Activated gamma-delta T cell (primary cell): ENCODE data around the gene KRT6A.
"Not testable (repeated sequence)": the region's sequence is repeated elsewhere in the genome, so short reads cannot be mapped to it uniquely, and the experiment has no call there.

Source experiments
- DNase-seq: peaks from one replicate; lab custom pipeline; 2025; lab: John Stamatoyannopoulos, UW

KRT6A gene

DNA sequence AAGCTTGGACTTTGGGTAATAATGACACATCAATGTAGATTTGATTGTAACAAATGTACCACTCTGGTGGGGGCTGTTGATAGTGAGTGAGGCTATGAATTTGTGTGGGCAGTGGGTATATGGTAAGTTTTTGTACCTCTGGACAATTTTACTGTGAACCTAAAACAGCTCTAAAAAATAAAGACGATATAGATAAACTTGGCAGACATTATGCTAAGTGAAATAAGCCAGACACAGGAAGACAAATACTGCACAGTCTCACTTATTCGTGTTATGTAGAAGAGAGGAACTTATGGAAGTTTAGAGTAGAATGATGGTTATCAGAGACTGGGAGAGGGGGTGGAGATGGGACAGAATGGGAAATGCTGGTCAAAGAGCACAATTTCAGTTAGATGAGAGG lies 28.2 kb downstream of the KRT6A start:
- DNase-seq: no peak

DNA sequence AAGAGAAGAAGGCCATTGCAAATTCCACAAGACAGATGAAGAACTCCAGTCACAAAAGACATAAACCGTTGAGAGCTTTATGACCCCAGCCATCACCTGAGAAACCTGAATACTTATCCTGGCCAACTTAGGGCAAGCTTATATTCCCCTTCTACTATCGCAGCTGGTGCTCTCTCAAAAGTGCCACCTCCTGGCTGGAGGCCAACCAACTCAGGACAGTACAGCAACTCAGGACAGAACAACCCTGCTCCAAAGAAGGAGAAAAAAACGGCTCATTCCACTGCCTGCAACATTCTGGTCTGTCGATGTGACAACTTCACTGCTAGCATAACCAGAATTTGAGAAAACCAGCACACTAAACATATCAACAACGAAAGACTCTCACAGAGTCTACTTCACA lies 31.4 kb downstream of the KRT6A start:
- no peak for DNase-seq

DNA sequence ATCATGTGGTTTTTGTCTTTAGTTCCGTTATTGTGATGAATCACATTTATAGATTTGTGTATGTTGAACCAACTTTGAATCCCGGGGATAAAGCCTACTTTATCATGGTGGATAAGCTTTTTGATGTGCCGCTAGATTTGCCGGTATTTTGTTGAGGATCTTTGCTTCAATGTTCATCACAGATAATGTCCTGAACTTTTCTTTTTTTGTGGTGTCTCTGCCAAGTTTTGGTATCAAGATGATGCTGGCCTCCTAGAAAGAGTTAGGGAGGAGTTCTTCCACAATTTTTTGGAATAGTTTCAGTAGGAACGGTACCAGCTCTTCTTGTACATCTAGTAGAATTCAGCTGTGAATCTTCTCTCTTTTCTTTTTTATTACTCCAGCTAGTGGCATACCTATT lies 34.2 kb downstream of the KRT6A start:
- DNase-seq: no peak

DNA sequence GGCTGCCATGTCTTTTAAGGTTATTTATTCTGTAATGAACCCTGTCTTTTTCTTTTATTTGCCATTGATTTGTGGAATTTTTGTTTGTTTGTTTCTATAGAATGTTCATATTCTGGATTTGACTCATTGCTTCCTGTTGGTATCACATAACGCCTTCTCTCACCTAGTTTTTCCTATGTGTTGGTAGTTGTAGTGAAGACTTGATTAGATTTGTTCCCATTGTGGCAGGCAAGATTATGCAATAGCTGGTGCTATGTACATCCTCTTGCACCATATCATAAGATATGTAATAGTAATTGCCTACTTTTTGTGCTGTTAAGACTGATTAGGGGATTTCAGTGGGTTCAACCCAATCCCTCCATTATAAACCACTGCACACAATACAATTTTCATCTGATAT lies 37.2 kb downstream of the KRT6A start:
- no peak for DNase-seq

DNA sequence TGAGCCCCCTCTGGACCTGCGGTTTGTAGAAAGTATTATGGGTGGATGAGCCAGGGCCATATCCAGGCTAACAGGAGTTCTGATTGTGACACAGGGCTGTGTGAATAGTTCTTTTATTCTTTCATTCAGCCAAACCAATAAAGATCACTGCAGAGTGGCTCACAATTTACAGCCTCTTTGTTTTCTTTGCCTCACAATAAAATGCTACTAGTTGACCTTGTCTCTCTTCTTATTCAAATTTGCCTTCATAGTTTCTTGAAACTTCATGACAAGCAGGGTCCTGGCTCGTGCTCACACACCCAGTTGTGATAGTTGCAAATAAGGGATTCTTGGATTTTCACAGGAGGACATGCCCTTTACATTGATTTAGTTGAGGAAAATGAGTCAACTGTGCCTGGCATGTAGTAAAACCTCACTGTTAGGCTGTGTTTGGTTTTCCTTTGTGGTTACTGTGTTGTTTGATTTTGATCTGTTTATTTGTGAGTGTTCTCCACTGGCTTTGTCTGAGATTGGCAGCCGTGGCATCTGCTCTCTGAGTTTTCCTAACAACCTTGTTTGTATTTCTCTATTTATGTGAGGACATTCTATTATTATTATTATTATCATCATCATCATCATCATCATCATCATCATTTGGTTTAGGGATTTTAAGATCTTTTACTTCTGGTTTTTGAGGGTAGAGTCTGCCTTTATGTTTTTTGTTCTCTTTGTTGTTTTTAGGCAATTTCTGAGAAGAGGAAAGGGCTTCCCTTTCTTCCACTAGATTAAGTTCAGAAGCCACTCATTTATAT lies 38.5 kb downstream of the KRT6A start:
- no peak for DNase-seq

DNA sequence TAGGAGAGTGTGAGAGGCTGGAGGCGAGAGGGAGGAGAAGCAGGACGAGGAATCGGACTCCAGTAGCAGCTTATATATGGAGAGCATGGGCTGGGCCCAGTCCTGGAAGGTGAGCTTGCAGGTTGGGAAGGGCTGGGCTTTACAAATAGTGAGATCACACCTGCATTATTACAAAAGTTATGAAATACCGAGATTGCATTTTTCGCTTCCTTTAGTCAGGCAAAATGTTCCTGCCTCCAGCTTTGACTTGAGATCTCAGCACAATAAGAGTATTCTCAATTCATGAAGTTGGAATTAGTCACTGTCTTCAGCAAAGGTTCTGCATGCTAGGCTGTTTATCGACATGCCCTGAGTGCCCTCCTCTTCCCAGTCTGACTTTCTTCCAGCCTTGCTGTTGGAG lies 41.0 kb downstream of the KRT6A start, which contains the start of gene KRT6B:
Gene KRT6B (minus strand): TSS at position 46 of the 400 bp plus-strand sequence. CDS start 68 bp downstream, outside the sequence.
- DNase-seq: no peak

DNA sequence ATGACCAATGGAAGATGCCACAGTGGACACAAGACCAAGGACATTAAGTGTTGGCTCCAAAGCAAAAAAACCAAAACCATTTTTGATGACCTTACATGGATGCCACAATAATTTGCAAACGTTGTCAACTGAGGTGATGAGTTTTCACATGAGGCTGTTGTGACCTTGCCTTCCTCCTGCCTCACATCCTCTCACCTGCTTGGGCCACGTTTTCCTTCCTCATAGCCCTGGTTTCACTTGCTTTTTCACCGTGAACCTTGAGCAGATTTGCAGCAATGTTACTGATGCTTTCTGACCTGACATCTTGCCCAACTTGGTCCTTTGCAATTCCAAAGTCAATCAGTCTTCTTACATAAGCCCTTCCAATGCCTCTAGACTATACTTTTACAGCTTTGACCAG lies 44.8 kb downstream of the KRT6A start:
- no peak for DNase-seq

DNA sequence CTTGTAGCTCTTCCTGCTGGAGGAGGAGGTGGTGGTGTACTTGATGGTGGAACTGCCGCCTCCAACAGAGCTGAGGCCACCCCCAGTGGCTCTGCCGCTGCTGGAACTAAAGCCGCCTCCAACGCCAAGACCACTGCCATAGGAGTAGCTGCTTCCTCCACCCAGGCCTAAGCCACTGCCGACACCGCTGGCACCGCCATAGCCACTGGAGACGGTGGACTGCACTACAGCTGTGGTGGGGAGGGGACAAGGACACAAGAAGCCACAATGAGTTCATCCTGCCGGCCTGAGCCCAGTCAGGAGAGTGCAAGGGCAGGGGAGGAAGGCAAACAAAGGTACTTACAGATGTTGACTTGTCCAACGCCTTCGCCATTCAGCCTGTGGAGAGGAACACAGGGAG lies 45.9 kb downstream of the KRT6A start:
- not testable (repeated sequence) for DNase-seq

DNA sequence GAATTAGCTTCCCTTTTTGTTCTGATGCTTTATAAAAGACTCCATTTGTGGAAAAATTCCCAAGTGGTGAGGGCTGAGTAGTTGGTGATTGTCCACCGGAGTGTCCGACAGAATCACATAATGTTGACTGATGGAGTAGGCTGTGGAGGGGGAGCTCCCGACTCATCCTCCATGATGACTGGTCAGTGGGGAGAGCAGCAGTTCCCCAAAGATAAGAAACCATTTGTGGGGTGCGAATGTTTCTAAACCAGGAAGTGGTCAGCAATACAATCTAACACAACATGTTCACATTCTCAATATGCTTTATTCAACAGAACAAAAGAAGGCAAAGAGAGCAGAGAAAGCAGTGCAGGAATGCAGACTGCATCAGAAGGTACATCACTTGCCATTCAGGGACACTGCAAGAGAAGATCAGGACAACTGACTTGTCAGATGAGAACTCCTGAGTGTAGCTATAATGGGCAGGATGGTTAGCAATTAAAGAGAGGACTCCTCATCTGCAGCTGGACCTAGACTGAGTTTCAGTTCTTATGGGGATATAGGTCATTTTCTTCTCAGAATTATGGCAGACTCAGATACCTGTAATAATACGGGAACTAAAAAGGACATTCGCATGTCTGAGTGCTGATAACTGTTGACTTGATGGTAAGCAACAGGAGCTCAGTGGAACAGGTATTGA lies 46.6 kb downstream of the KRT6A start:
- DNase-seq: no peak

DNA sequence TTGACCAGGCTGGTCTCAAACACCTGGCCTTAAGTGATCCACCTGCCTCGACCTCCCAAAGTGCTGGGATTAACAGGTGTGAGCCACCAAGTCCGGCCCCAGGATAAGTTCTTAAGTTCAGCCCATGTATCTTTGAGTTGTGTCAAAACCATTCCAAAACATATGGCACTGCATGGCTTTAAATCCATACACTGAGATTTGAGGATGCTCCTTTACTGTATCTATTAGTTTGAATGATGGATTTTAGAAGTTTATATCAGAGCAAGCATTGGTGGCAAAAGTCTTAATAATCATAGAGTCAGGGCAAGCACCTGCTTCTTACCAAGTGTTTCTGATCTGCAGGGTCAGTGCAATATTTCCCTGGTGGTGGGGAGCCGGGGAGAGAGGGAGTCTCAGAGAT lies 47.2 kb downstream of the KRT6A start:
- no peak for DNase-seq

DNA sequence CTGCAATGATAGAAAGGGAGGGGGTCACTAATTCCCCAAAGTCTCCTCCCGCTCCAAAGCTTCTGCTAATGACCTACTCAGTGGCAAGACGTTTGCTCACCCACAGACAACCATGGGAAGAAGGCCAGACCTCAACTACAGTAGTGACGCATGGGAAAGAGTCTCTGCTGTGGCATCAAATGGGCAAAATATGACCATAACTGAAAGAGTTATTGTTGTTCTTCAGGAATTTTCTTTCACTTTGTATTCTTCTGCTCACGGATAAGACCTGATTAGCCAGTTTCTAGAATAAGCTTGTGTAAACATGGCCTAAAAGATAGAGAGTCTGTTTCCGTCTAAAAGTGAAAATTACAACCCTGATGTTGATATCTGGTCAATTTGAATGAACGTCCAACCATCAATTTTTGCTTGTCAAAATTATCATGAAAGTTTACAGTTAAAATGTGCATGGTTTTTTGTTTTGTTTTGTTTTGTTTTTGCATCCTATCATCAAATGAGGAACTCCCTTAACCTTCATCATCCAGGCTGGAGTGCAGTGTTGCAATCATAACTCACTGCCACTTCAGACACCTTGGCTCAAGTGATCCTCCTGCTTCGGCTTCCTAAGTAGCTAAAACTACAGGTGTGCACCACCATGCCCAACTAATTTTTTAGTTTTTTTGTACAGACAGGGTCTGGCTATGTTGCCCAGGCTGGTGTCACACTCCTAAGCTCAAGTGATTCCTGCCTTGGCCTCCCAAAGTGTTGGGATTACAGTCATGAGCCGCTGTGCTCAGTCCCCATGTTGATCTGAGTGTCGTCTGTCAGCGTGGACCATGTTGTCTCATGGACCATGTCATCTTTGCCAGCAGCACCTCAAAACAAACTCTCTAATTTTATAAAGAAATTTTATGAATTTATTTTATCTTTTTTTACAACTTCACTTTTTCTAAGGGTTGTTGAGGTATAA lies 48.1 kb downstream of the KRT6A start:
- no peak for DNase-seq

DNA sequence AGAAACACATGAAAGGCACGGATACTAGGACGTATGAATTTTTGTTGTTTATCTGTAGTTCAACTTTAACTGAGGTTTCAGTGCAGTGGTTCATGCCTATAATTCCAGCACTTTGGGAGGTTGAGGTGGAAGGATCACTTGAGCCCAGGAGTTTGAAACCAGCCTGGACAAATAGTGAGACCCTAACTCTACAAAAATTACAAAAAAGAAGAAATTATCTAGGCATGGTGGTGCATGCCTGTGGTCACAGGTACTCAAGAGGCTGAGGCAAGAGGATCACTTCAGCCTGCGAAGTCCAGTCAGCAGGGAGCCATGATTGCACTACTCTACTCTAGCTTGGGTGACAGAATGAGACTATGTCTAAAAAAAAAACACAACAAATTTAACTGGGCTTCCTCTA lies 49.1 kb downstream of the KRT6A start:
- DNase-seq: no peak

DNA sequence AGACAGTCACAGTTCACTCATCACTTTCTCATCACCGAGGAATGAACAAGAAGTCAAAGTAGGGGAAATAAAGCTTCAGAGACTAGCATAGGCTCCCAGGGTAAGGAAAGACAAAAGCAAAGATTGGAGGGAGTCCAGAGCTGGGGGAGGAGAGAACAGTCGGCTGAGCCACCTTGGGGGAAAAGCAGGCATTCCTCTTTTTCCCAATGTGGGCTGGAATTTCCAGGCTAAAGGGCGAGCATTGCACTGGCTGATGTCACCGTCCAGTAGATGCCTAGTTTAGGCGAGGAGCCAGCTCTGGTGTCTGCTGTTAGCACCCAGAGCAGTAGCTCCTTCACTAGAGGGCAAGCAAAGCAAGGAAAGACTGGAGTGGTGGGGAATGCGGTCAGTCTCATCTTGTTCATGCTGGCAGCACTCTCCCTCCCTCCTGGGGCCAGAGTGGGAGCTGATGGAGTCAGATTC lies 50.4 kb downstream of the KRT6A start:
- no peak for DNase-seq

DNA sequence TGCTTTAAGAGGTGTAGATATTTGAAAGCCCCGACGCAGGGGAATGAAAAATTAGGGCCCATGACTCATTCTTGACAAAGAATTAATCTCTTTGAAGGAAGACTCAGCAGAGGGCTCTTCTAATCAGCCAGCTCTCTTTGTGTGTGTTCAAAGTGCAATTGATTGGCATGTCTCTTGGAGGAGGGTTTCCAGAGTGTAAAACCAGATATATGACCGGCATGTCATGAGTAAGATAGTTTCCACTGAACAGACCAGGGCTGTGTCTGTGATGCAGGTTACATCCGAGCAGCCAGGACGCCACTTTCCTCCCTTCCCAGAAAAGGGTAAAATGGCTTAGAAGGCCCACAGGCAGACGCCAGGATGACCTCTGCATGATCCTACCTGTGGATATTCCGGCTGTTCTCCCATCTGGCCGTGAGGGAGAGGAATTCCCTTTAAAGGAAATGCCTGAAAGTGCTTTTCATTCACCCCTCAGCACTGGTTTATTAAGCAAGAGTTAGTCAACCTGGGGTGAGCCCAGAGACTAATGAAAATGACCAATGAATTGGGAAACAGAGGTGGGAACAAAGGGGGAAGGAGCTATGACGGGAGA lies 51.6 kb downstream of the KRT6A start:
- DNase-seq: no peak

DNA sequence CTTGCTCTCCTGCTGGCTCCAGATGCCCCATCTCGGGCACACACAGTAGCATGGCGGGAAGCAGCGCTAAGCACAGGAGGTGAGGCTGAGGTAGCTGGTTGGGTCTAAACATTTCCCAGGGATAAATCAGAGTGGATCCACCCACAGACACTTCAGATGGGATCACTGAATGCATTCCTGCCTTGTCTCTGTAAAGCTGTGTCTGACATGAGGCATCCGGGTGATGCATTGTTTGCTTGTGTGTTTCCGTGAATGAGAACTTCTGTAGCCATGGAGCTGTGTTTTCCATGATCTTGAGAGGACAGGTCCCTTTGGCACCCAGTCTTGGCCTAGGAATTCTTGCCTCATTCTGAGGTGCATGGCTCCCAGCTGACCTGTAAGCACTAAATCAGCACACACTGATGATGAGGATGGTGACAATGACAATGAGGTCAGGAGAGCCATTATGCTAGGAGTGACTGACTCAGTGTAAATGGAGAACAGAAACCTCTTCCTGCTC lies 52.2 kb downstream of the KRT6A start:
- no peak for DNase-seq

DNA sequence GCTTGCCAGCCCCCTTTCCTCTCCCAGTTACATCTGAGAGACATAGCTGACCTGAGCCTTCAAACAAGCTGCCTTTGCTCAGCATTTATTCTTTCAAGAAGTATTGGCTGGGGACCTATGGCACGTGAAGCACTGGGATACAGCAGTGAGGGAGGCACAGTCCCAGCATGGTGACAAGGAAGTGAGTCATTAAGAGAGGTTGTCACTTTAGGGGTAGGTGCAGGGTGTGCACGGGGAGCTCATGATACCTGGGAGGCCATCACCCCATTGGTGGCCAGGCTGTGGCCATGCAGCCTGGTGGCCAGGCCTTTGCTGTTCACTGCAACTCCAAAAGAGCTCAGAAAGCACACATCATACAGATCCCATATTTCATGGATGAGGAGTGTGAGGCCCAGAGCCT lies 53.2 kb downstream of the KRT6A start:
- no peak for DNase-seq

DNA sequence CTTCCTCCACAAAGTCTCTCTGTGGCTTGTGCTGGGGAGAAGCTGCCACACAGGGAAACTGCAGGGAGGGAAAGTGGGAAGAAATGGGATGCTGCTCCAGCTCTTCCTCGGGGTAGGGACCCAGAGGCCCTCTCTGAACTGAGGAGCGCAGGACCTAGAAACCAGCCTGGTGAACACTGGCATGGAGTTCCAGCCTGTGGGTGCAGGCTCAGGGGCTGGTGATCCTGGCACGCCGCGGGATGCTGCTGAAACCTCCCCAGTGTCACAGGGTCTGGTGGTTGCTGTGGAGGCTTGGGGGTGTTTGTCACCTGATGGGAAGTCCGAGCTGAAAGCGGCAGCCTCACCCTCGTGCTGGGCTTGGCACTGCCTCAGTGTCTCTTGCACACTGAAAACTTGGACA lies 53.6 kb downstream of the KRT6A start:
- no peak for DNase-seq

DNA sequence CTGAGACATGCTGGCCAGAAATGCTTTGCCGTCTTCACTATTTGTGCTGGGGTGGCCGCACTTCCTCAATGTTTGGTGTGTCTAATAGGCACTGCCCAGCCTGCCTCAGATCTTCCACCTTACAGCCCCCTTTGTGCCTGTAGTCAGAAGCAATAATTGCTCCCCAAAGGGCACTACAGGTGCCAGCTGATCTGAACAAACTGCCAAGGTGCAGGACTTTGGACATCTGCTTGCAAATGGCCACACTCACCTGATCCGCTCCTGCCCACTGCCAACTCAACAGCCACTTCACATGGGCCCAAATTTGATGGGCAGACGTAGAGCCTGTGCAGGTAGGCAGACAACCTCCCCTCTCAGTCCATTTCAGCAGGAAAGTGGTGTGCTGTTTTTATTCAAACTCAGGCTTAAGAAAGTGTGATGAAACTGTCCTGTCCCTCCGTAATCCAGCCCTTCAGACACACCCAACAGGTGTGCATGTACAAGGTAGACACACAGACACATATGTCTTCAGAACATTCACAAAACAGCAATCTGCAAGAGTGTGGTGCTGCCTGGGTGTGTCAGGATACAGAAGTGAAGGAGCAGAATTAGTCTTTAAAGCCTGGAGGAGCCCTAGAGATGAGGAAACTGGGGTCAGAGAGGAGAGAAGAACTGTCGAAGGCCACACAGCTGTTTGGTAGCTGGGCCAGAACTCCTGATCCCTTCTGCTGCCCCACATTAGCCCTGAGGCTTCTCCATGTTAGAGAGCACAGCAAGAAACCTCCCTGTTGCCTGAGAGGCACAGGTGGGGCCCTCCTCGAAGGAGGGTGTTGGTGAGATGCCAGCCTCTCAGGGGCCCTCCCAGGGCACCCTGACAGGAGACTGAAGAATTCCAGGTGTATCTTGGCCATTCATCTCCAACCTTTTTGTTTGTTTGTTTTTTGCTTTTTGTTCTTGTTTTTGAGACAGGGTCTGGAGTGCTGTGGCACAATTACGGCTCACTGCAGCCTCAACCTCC lies 54.5 kb downstream of the KRT6A start:
- DNase-seq: no peak

DNA sequence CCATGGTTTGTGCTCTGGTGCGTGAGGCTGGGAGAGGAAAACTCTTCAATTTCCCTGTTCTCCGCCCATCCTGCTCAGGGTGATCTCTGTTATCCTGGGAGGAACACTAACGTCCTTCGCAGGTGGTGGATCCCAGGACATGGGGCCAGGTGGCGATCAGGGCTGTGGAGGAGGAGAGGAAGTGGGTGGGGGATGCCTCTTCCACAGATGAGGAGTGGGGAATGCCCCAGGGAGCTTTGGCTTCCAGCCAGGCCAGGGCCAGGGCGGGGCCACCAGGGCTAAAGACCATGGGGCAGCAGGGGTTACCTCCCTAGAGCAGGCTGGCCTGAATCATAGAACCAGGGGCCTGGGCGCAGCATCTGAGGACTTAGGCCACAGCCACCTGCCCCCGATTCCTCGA lies 55.5 kb downstream of the KRT6A start:
- DNase-seq: no peak
